ENCODE measurements around the gene PDCD1LG2.
A peak's percentile ranks its signal among the peaks of the same experiment; 100 is the strongest.

PDCD1LG2 gene

DNA sequence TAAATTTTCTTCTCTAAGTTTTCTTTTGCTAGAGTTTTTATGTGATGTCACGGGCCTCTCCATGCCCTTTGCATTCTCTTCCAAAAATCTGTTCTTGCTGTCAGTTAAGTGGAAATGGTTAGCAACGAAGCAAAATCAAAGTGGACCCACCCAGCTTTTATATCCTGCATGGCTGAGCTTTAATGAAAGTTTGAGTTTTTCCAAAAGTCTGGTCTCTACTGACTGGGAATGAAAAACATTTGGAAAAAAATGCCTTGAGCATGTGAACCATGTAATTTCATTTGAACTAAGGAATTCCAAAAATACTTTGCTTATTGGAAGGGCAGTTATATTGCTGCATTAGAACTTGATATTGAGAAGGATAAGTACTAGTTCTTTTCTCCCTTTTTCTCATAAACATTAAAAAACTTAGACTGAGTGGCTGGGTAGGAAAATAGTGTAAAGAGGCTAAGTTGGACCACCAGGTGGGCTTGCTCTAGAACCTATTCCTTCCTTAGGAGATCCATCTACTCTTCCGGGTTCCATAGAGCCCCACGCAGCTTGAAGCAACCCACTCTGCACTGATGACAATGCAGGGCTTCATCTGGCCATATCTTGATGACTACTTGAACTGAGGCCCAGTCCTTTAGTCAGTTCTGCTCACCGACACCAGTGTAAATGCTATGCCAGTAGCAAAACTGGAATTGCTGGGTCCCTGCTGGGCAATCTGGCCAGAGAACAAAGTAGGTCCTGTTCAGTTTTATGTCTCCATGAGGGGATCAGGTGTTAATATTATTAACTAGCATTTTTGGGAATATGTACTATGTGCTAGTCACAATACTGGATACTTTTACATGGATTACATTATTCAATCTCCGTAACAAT is 101.2 kb downstream of the PDCD1LG2 start:
- no peak for DNase-seq

DNA sequence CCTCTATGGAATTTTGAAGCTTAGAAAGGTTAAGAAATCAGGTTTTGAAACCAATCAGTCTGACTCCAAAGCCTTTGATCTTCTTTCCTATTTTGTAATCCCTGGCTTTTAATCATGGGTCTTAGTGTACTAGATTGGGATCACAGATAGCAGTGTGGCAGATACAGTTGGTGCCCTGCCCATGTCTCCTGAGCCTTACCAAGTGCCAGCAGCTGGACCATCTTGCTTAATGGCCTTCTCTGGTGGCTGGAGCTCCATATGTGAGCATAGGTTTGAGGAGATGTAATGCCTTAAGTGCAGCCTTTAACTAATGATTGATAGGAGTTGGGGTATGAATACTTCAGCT is 101.8 kb downstream of the PDCD1LG2 start:
- DNase-seq, result peak in 1 of 4 experiments; percentile 2

DNA sequence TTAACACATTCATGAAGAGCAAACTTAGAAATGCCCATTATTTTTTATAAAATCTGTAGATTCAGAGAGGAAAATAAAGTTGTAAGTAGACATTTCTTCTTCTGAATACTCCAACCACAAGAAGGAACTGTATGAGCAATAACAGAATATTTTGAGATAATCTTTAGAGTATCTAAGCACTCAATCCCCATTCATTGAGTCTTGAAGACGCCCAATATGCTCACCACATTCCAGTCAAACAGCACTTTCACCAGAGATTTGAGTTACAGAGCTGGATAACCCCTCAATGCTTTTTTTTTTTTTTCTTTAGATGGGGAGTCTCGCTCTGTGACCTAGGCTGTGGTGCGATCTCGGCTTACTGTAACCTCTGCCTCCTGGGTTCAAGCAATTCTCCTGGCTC is 103.9 kb downstream of the PDCD1LG2 start:
- no peak for DNase-seq

DNA sequence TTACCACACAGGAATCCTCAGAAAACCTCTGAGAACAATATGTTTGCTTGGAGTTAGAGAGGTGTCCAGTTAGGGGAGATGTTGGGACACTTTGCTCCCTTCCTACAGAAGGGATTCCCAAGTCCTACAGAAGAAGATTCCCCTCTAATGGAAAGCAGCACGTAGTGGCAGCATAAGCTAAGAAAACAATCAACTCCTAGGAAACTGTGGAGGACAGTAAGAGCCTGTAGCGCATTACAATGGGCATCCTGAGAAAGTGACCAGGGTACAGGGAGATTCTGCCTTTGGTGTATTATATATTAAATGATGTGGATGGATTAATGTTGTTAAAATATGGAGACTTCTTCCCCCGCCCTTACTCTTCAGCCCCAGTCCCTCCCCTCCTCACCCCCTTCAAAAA is 104.7 kb downstream of the PDCD1LG2 start:
- DNase-seq, result no peak

DNA sequence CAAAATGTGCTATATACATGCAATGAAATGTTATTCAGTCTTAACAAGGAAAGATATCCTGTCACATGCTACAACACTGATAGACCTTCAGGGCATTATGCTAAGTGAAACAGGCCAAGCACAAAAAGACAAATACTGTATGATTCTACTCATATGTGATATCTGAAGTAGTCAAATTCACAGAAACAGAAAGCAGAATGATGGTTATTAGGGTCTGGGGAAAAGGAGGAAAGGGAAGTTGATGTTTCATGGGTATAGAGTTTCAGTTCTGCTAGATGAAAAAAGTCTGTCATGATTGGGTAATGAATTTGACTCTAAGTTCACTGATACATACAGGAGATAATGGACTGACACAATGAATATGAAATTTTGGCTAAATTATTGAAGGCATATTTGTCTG is 107.4 kb downstream of the PDCD1LG2 start:
- DNase-seq, result peak; percentile 24 to 77 (median 52)

DNA sequence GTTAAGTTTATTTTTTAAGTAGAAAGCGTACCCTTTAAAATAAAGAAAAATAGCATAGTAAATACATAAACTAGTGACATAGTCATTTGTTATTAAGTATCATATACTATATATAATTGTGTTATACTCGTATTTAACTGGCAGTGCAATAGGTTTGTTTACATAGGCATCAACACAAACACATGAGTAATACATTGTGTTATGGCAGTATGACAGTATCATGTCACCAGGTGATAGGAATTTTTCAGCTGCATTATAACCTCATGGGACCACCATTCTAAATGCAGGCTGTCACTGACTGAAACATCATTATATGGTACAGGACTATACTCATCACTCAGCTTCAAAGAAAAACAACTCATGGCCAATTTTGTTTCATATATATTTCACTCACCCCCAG is 110.2 kb downstream of the PDCD1LG2 start:
- DNase-seq, result no peak

Measured in suppressor macrophage (primary cell).